K562 (cell line): ENCODE measurements around the gene TMCO4. TPM values are rescaled to one million over a fixed set of nuclear protein-coding genes. Genes with fewer than 3 reads are reported as not detected.

Source experiments
- ATAC-seq: fragments of 200-7000 bp; cut with Tn5 transposase; 3 replicates; pipeline ENCODE4 v1.9.1; 2020; ENCODE audit warnings: moderate library complexity
- BruUV-seq: library from RNA; stranded (reverse); fragments of 400-500 nt; replicated peaks from 2 replicates; lab custom pipeline; 2021; lab: Mats Ljungman, UMichigan
- CTCF ChIA-PET: fragments of 300-600 bp; formaldehyde crosslinking; extraction: SDS; loops from one replicate; lab custom pipeline; 2021; ENCODE audit warnings: low intra/inter-chr PET ratio; lab: Yijun Ruan, JAX
- POLR2A ChIA-PET: fragments of 300-600, 350-650 bp; sonication (Branson Sonifier 250); formaldehyde crosslinking; extraction: SDS; loops from one replicate; lab custom pipeline; 2021; ENCODE audit warnings: antibody characterized with exemption, inconsistent platforms; lab: Yijun Ruan, JAX
- DNase-seq, 4 experiments: peaks; one replicate each; pipeline versions ENCODE4 v3.0.0 to v3.0.0-alpha.2; 2011 to 2018; ENCODE audit warnings: low spot score in 3 of 4, mixed read lengths in 3 of 4; ENCODE audit errors: extremely low read depth in 1 of 4
- FAIRE-seq: peaks from 2 replicates; lab custom pipeline; 2011; peaks lifted over from hg19 to GRCh38; lab: Jason Lieb, UNC
- H2AFZ ChIP-seq: 2 replicates; pipeline ENCODE4 v1.6.0; 2011; ENCODE audit warnings: low read depth, low read length, control low read depth, inconsistent platforms
- H3K27ac ChIP-seq: fragments of 200-600 bp; 3 replicates; pipeline ENCODE4 v1.8.0; 2011; ENCODE audit warnings: low read depth, mild to moderate bottlenecking, control low read depth, inconsistent platforms, low read length, moderate library complexity, mixed read lengths; ENCODE audit errors: extremely low read depth
- H3K27me3 ChIP-seq, 2 experiments: fragments of 300-600 bp in 1 of 2; 2 replicates in 1 of 2; 3 replicates in 1 of 2; pipeline versions ENCODE4 v1.6.0 to v1.8.0; 2011; ENCODE audit warnings: inconsistent platforms in 2 of 2, low read length in 2 of 2, mild to moderate bottlenecking in 1 of 2, mixed read lengths in 1 of 2, moderate library complexity in 1 of 2; ENCODE audit not compliant: control insufficient read depth in 2 of 2, insufficient read depth in 2 of 2
- H3K36me3 ChIP-seq: fragments of 300-600 bp; 3 replicates; pipeline ENCODE4 v1.8.0; 2011; ENCODE audit warnings: mild to moderate bottlenecking, low read length, inconsistent platforms; ENCODE audit not compliant: control insufficient read depth, insufficient read depth
- H3K4me1 ChIP-seq, 2 experiments: fragments of 200-600 bp in 1 of 2; replicated peaks in 1 of 2; 2 replicates in 1 of 2; 3 replicates in 1 of 2; pipeline versions ENCODE4 v1.5.1 to v1.8.0; 2011; ENCODE audit warnings: inconsistent platforms in 2 of 2, low read length in 2 of 2, mild to moderate bottlenecking in 1 of 2, mixed read lengths in 1 of 2, moderate library complexity in 1 of 2; ENCODE audit not compliant: control insufficient read depth in 2 of 2, insufficient read depth in 2 of 2
- H3K4me2 ChIP-seq: 2 replicates; pipeline ENCODE4 v1.6.1; 2011; ENCODE audit warnings: low read length, control low read depth, inconsistent platforms, mixed read lengths; ENCODE audit not compliant: insufficient read depth
- H3K4me3 ChIP-seq: fragments of 200-600 bp; sonication (generic), shearing (Covaris generic); 2 replicates; pipeline ENCODE4 v1.5.1; 2016; ENCODE audit warnings: control low read depth, inconsistent platforms
- H3K79me2 ChIP-seq: fragments of 200-600 bp; 3 replicates; pipeline ENCODE4 v1.8.0; 2011; ENCODE audit warnings: low read length, inconsistent platforms; ENCODE audit not compliant: control insufficient read depth, insufficient read depth
- H3K9ac ChIP-seq, 2 experiments: 2 replicates each; pipeline versions ENCODE4 v1.6.0 to v1.6.1; 2011; ENCODE audit warnings: low read depth in 2 of 2, low read length in 2 of 2, control low read depth in 1 of 2, inconsistent platforms in 1 of 2, mild to moderate bottlenecking in 1 of 2, mixed read lengths in 1 of 2; ENCODE audit not compliant: insufficient read depth in 1 of 2
- H3K9me1 ChIP-seq: one replicate; pipeline ENCODE4 v1.6.0; 2011; ENCODE audit warnings: inconsistent platforms, mild to moderate bottlenecking, low read length, moderate library complexity; ENCODE audit not compliant: control insufficient read depth, insufficient read depth
- H3K9me3 ChIP-seq: replicated peaks from 2 replicates; pipeline ENCODE4 v1.5.1; 2011; ENCODE audit warnings: low read depth, low read length, inconsistent platforms; ENCODE audit not compliant: control insufficient read depth, insufficient read depth
- H4K20me1 ChIP-seq: replicated peaks from 2 replicates; pipeline ENCODE4 v1.6.1; 2011; ENCODE audit warnings: low read length, inconsistent platforms, mixed read lengths; ENCODE audit not compliant: control insufficient read depth, insufficient read depth
- FOXM1 ChIP-seq, 2 experiments: fragments of 450-650 bp in 1 of 2; sonication (generic) in 1 of 2; formaldehyde crosslinking in 1 of 2; IDR thresholded peaks; 2 replicates each; pipeline versions ENCODE4 v1.6.1 to v1.9.0; 2017 to 2022; ENCODE audit warnings: low read depth in 2 of 2, mild to moderate bottlenecking in 2 of 2, missing genetic modification reagents in 1 of 2, moderate library complexity in 1 of 2
- HMG20A ChIP-seq: fragments of 450-650 bp; formaldehyde crosslinking; conservative IDR thresholded peaks from 2 replicates; pipeline ENCODE4 v1.4.0; 2020; ENCODE audit warnings: mild to moderate bottlenecking, mixed read lengths
- JUND ChIP-seq, 2 experiments: IDR thresholded peaks; 2 replicates in 1 of 2; 3 replicates in 1 of 2; pipeline ENCODE4 v1.6.1; 2011; ENCODE audit warnings: borderline replicate concordance in 2 of 2, low read depth in 2 of 2, low read length in 2 of 2, improper control_type of control experiment in 1 of 2, missing biosample characterization in 1 of 2, missing genetic modification characterization in 1 of 2, missing genetic modification reagents in 1 of 2
- KDM4B ChIP-seq, 2 experiments: fragments of 450-650 bp in 1 of 2; sonication (generic) in 1 of 2; IDR thresholded peaks; 2 replicates each; pipeline ENCODE4 v1.6.1; 2016 to 2017; ENCODE audit warnings: borderline replicate concordance in 2 of 2, antibody characterized with exemption in 1 of 2, low read depth in 1 of 2, mild to moderate bottlenecking in 1 of 2
- MTA1 ChIP-seq: fragments of 450-650 bp; IDR thresholded peaks from 2 replicates; pipeline ENCODE4 v1.6.1; 2017; ENCODE audit warnings: borderline replicate concordance
- NCOR1 ChIP-seq: fragments of 450-650 bp; IDR thresholded peaks from 2 replicates; pipeline ENCODE4 v1.6.1; 2016; ENCODE audit warnings: mild to moderate bottlenecking, moderate library complexity
- NR2C1 ChIP-seq, 2 experiments: fragments of 450-650 bp; IDR thresholded peaks; 2 replicates each; pipeline ENCODE4 v1.6.1; 2017; ENCODE audit warnings: mild to moderate bottlenecking in 2 of 2, antibody characterized with exemption in 1 of 2, inconsistent platforms in 1 of 2, missing compliant biosample characterization in 1 of 2, missing genetic modification characterization in 1 of 2
- RNF219 ChIP-seq: fragments of 250-450 bp; sonication (Bioruptor Pico); IDR thresholded peaks from 2 replicates; pipeline ENCODE4 v1.5.0; 2022; ENCODE audit warnings: mild to moderate bottlenecking
- SMARCC2 ChIP-seq: fragments of 450-650 bp; IDR thresholded peaks from 2 replicates; pipeline ENCODE4 v1.6.1; 2017; ENCODE audit warnings: antibody characterized with exemption, moderate library complexity, mild to moderate bottlenecking, low read depth
- TCF3 ChIP-seq: sonication (generic); formaldehyde crosslinking; IDR thresholded peaks from 2 replicates; pipeline ENCODE4 v1.4.0; 2020; ENCODE audit warnings: mild to moderate bottlenecking, missing genetic modification reagents
- TEAD1 ChIP-seq, 2 experiments: fragments of 450-650 bp in 1 of 2; sonication (generic) in 1 of 2; formaldehyde crosslinking; IDR thresholded peaks; 2 replicates each; pipeline versions ENCODE4 v1.4.0 to v1.8.0; 2020 to 2022; ENCODE audit warnings: mild to moderate bottlenecking in 2 of 2, missing genetic modification reagents in 1 of 2
- ZBTB9 ChIP-seq: fragments of 450-650 bp; formaldehyde crosslinking; IDR thresholded peaks from 2 replicates; pipeline ENCODE4 v1.4.0; 2020; ENCODE audit warnings: mild to moderate bottlenecking, moderate library complexity
- ZFPM2 ChIP-seq: fragments of 250-450 bp; sonication (Bioruptor Pico); IDR thresholded peaks from 2 replicates; pipeline ENCODE4 v1.5.1; 2022; ENCODE audit warnings: mild to moderate bottlenecking
- ZKSCAN8 ChIP-seq: fragments of 200-800 bp; sonication (Bioruptor generic); IDR thresholded peaks from 2 replicates; pipeline ENCODE4 v1.6.1; 2016; ENCODE audit warnings: missing genetic modification characterization, missing compliant biosample characterization
- ZNF449 ChIP-seq: fragments of 250-450 bp; sonication (Bioruptor Pico); IDR thresholded peaks from 2 replicates; pipeline ENCODE4 v1.8.0; 2022; ENCODE audit warnings: moderate library complexity, mild to moderate bottlenecking, inconsistent platforms
- WGBS: fragments of 100-300 bp; shearing (Covaris generic); methylation state at CpG from one replicate; pipeline ENCODE4 v1.1.6; 2016; ENCODE audit warnings: low coverage, mixed read lengths; ENCODE audit not compliant: insufficient coverage; ENCODE audit errors: missing lambda C conversion rate; 5-methylcytosine and 5-hydroxymethylcytosine counted together
- in situ Hi-C: fragments of 300-500 bp; cut with MboI; formaldehyde crosslinking; loops from 4 replicates; pipeline ENCODE4 v1.15.0; 2018; ENCODE audit warnings: inconsistent platforms, mixed read lengths
- intact Hi-C: fragments of 100-400 bp; cut with micrococcal nuclease; formaldehyde crosslinking; loops from 2 replicates; pipeline ENCODE4 v1.14.2; 2022
- polyA plus RNA-seq, 8 experiments: library from polyadenylated mRNA; depleted of rRNA in 4 of 8; stranded (reverse) in 5 of 8; unstranded in 3 of 8; fragments of >200 nt; fragmentation: Nextera tagmentation in 2 of 8; fragmentation: Illumina TruSeq in 1 of 8; extraction: Ambion mirVana in 2 of 8; extraction: Trizol in 1 of 8; gene quantifications; 2 replicates each; pipeline versions ENCODE4 v1.2.1 to v1.2.3, GENCODE V29; 2011 to 2014; ENCODE audit warnings: inconsistent platforms in 1 of 8, missing spikeins in 1 of 8
- total RNA-seq, 7 experiments: library from RNA; depleted of rRNA in 6 of 7; stranded (reverse); fragments of >200 nt in 6 of 7; fragmentation: Illumina TruSeq in 2 of 7; extraction: Trizol in 2 of 7; gene quantifications; 2 replicates each; pipeline versions ENCODE4 v1.2.1 to v1.2.3, GENCODE V29; 2011 to 2021; ENCODE audit warnings: low replicate concordance in 1 of 7

Gene TMCO4
- total and polyA plus RNA-seq, 9 of the 15 experiments (the other 6 are each of a cell fraction or from before 2014, with no cell fraction given): 0.06 to 2.1 (median 1.2) TPM

GRCh38 chr1:19752083-19752696, 47.5 kb downstream of the TMCO4 start:
- H2AFZ ChIP-seq: no peak overlapping the region
- ATAC-seq (peak; percentile 77), DNase-seq (peak in 2 of 4 experiments; percentile 37 to 50), FAIRE-seq (peak; percentile 6)
- H3K9me3 ChIP-seq: no peaks in the 10 kb centered on the region
- POLR2A ChIA-PET: interaction anchor here (0.5 to 0.6 kb wide), 2 partner anchors 286 to 597 kb away, joined by 3 read pairs; no protein-coding TSS in a partner anchor
- H4K20me1 ChIP-seq: 0 out of 2 replicates have a peak, but pooled peaks cover 3% of the 10 kb centered on the region
- H3K4me1 ChIP-seq: no peaks in the 10 kb centered on the region; a peak in 1 of 5 replicates
- CTCF ChIA-PET: interaction anchor here (0.7 kb wide), 1 partner anchor 400 kb away, joined by 3 read pairs; no protein-coding TSS in a partner anchor
- no peak overlapping the region for H3K4me3 ChIP-seq
- in situ Hi-C loops (no loop called here), intact Hi-C loops (no loop called here)
- BruUV-seq: no TSS peak
- H3K79me2 ChIP-seq: no peaks in the 10 kb centered on the region
- H3K27me3 ChIP-seq: peaks cover 21 to 62% of the 10 kb centered on the region in 2 experiments
- no peak overlapping the region for H3K27ac ChIP-seq
- H3K9ac ChIP-seq: no peak overlapping the region
- H3K9me1 ChIP-seq: no peaks in the 10 kb centered on the region
- H3K4me2 ChIP-seq: no peak overlapping the region
- H3K36me3 ChIP-seq: no peaks in the 10 kb centered on the region
- 2% methylated on average over 9 of the region's 9 CpGs for WGBS
- TF ChIP-seq KDM4B (IDR thresholded peaks at IDR 0.05; ENCODE audit: borderline replicate concordance in 2 of 2, low read depth in 1 of 2) (no peak), MTA1 (peak; percentile 17; the same call in 1 of the 2 replicates), JUND (IDR thresholded peaks at IDR 0.05; ENCODE audit: borderline replicate concordance, low read depth, low read length) (peak; percentile 59; the same call in 1 of the 2 replicates), JUND (tag; IDR thresholded peaks at IDR 0.05; ENCODE audit: borderline replicate concordance, low read depth, low read length) (peak; percentile 46; the same call in 1 of the 3 replicates), TEAD1 (CRISPR knock-in tag; IDR thresholded peaks at IDR 0.05) (peak in 1 of 2 experiments; percentile 76; a peak in 2 of 4 replicates), NR2C1 (IDR thresholded peaks at IDR 0.05) (no peak), NR2C1 (tag; IDR thresholded peaks at IDR 0.05) (0 out of 2 replicates have a peak, but pooled peaks have one; percentile 32), ZBTB9 (CRISPR knock-in tag) (peak; percentile 15; the same call in 1 of the 2 replicates), ZNF449 (peak; percentile 43; the same call in 1 of the 2 replicates), TCF3 (peak; percentile 79), SMARCC2 (no peak), ZFPM2 (CRISPR knock-in tag) (0 out of 2 replicates have a peak, but pooled peaks have one; percentile 68), RNF219 (CRISPR knock-in tag) (no peak), ZKSCAN8 (CRISPR knock-in tag) (peak; percentile 61; the same call in 1 of the 2 replicates), FOXM1 (IDR thresholded peaks at IDR 0.05; ENCODE audit: low read depth) (peak; percentile 76; the same call in 1 of the 2 replicates), FOXM1 (CRISPR knock-in tag; IDR thresholded peaks at IDR 0.05; ENCODE audit: low read depth) (no peak), NCOR1 (peak; percentile 60), HMG20A (CRISPR knock-in tag) (peak; percentile 87)
